Urinary bladder (tissue), 4 donors: ENCODE measurements around the gene TFAP2D. TPM values are rescaled to one million over a fixed set of nuclear protein-coding genes. Genes with fewer than 3 reads are reported as not detected.

Source experiments
- DNase-seq: peaks from one replicate; pipeline ENCODE4 v3.0.0-alpha.2; 2015; ENCODE audit errors: extremely low spot score
- H3K27ac ChIP-seq: one replicate; pipeline ENCODE4 v1.5.1; 2013; ENCODE audit warnings: low read depth, mild to moderate bottlenecking, moderate library complexity
- H3K36me3 ChIP-seq: one replicate; pipeline ENCODE4 v1.6.1; 2013; ENCODE audit warnings: mild to moderate bottlenecking, moderate library complexity; ENCODE audit not compliant: insufficient read depth
- H3K4me1 ChIP-seq: one replicate; pipeline ENCODE4 v1.6.1; 2013; ENCODE audit warnings: mild to moderate bottlenecking, moderate library complexity; ENCODE audit not compliant: insufficient read depth
- H3K4me3 ChIP-seq: one replicate; pipeline ENCODE4 v1.5.1; 2013; ENCODE audit warnings: low read depth, low read length
- WGBS: extraction: QIAGEN DNeasy Blood & Tissue Kit; methylation state at CpG from one replicate; pipeline ENCODE4 v1.1.7; 2013; 5-methylcytosine and 5-hydroxymethylcytosine counted together
- polyA plus RNA-seq: library from polyadenylated mRNA; stranded (reverse); fragments of 200-250 nt; gene quantifications from one replicate; pipeline ENCODE4 v1.2.3, GENCODE V29; 2013
- total RNA-seq: library from RNA; depleted of rRNA; stranded (reverse); fragments of >200 nt; gene quantifications from one replicate; pipeline ENCODE4 v1.2.3, GENCODE V29; 2014
- donor health status: healthy with polysubstance abuse.
- donor health status: healthy.

TFAP2D gene
- total and polyA plus RNA-seq, 2 donors, result not detected

DNA sequence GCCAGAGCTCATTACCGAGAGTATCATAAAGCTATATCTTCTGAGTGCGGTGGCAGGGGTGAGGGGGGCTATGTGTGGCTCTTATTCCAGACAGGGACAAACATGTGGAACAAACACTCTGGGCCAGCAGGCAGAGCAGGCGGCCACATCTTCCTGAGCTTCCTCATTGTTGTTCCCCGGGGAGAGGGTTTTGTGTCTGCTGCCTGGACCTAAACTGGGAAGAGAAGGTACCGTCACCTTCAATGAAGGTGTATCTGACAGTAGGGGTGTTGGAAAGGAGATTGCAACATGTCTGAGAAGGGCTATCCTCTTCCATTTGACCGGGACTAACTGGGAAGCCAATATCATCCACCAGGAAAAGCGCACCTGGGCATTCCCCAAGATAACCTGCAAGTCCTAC is 1.6 kb upstream of the TFAP2D start:
- 10% methylated on average over 7 of the region's 7 CpGs for WGBS
- Histone ChIP-seq H3K4me1 (no peaks in the 10 kb centered on the region), H3K36me3 (no peaks in the 10 kb centered on the region), H3K27ac (no peak overlapping the region), H3K4me3 (no peak overlapping the region)
- no peak for DNase-seq

- 0% methylated on average over 2 of the region's 2 CpGs for WGBS
- Histone ChIP-seq H3K4me1 (no peaks in the 10 kb centered on the region), H3K36me3 (no peaks in the 10 kb centered on the region), H3K27ac (no peak overlapping the region), H3K4me3 (no peak overlapping the region)
- DNase-seq, result no peak
Observed at GRCh38 chr6:50712291-50712690, 1.0 kb upstream of the TFAP2D start.

DNA sequence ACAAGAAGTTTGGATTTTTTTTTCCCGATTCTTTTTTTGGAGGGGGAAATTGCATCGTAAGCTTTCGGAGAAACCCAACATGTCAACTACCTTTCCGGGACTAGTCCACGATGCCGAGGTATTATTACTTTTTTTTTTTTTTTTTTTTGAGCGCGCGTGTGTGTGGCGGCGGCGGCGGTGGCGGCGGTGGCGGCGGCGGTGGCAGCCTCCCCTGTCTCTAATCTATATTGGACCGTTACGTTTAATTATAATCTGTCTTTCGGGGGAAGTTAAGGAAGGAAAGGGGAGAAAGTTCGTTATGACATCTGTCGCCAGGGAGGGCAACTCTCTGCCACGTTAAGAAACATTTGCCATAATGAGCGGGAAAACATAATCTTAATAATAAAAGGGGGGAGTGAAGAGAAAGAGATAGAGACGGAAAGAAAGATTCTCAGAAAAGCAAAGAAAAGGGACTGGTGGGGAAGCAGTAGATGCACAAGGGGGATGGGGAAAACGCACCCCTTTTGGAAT is 706 bp downstream of the TFAP2D start:
- no peaks in the 10 kb centered on the region for H3K36me3 ChIP-seq
- H3K4me1 ChIP-seq, result no peaks in the 10 kb centered on the region
- WGBS, result 1% methylated on average over 27 of the region's 27 CpGs
- no peak overlapping the region for H3K27ac ChIP-seq
- no peak for DNase-seq
- H3K4me3 ChIP-seq, result no peak overlapping the region

DNA sequence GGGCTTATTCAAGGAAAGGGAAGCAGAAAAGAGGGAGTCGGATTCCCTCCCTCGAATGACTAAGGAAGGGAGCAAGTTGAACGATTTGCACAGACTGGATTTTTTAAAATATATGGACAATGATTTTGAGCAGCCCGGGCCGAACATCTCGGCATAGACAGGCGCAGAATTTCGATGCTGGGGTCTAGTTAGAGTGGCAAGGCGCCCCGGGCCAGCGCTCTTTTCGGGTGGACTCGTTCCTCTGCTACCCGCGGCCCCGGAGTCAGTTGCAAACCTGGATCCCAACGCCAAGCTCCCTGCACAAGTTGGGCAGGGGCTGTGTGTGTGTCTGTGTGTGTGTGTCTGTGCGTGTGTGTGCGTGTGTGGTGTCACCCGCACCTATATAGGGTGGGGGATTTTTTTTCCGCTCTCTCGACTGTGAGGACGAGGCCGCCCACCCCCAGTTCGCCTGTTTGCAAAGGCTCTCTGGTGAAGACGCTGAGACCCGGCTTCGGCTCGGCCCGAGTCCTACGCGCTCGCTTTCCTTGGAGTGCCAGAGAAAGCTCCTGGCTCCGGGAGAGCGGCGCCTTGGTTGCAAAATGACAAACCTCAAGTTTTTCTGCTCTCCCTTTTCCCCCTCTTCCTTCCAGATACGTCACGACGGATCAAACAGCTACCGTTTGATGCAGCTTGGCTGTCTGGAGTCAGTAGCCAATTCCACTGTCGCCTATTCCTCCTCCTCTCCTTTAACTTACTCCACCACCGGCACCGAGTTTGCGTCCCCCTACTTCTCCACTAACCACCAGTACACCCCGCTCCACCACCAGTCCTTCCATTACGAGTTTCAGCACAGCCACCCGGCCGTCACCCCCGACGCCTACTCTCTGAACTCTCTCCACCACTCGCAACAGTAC is 1.4 kb downstream of the TFAP2D start:
- 1% methylated on average over 51 of the region's 51 CpGs for WGBS
- Histone ChIP-seq H3K36me3 (no peaks in the 10 kb centered on the region), H3K4me1 (no peaks in the 10 kb centered on the region), H3K4me3 (no peak overlapping the region), H3K27ac (no peak overlapping the region)
- DNase-seq, result no peak

DNA sequence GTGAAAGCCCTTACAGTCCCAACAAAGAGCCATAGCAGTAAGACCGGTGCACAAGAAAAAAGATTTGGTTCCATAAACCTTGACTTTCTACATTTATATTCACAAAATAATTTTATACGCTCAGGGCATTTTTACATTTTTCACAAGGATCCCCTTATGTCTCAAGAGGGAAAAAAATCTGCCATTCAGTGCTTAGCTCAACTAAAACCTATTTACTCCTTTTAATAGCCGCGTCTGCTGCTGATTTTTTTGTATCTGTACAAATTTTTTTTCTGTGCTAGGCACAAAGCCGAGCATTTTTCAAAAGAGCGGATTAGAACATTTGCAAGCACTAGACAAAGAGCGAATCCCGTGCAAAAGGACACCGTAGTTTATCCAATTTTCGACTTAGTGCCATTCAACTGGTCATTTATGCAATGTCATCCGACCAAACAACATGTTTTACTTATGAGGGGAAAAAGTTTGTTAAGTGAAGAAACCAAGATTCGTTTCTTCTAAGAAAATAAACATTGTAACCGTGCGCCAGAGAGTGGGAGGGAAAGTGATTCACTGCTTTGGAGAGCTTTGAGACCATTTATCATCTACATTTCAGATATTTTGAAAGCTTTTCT is 3.7 kb downstream of the TFAP2D start:
- no peak overlapping the region for H3K27ac ChIP-seq

DNA sequence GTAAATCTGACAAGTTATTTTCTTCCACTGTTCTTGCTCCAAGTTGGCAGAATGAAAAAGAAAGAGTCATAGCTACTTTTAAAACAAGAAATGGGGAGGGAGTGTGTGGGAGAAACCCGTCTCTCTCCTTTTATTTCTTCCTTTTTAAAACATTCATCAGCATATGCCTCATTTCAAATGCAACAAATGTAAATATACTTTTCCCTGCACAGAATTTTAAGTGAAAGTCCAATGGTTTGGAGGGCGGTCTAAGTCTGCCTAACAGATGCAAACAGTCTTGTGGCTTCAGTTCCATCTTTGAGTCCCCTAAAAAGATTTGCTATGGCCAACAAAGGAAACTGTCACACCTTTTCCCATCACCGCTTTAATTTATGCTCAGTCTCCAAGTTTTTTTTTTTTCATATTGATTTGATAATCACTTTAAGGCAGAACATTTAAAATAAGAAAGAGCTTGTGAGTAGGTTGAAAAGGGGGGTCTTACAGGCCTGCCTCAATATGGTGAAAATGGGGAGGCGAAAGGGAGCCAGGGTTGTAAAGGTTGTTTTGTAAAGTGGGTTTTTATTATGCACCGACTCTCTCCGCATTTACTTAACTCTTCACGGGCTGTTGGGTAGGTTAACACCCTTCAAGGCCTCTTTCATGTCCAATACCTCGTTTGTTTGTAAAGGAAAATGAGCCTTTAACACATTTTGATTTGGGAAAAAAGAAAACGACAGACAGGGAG is 4.6 kb downstream of the TFAP2D start:
- no peak for DNase-seq
- Histone ChIP-seq H3K27ac (no peak overlapping the region), H3K36me3 (no peaks in the 10 kb centered on the region), H3K4me1 (no peaks in the 10 kb centered on the region), H3K4me3 (no peak overlapping the region)
- 2% methylated on average over 9 of the region's 9 CpGs for WGBS

More for the DNA sequence above, 3.7 kb downstream of the TFAP2D start:
- no peaks in the 10 kb centered on the region for H3K36me3 ChIP-seq
- DNase-seq, result no peak
- WGBS, result 3% methylated on average over 14 of the region's 14 CpGs
- no peaks in the 10 kb centered on the region for H3K4me1 ChIP-seq
- no peak overlapping the region for H3K4me3 ChIP-seq

GRCh38 chr6:50718566-50718965 is 5.2 kb downstream of the TFAP2D start:
- no peaks in the 10 kb centered on the region for H3K4me1 ChIP-seq
- no peak overlapping the region for H3K4me3 ChIP-seq
- H3K36me3 ChIP-seq, result no peaks in the 10 kb centered on the region
- no peak overlapping the region for H3K27ac ChIP-seq
- 12% methylated on average over 2 of the region's 2 CpGs for WGBS
- DNase-seq, result no peak

DNA sequence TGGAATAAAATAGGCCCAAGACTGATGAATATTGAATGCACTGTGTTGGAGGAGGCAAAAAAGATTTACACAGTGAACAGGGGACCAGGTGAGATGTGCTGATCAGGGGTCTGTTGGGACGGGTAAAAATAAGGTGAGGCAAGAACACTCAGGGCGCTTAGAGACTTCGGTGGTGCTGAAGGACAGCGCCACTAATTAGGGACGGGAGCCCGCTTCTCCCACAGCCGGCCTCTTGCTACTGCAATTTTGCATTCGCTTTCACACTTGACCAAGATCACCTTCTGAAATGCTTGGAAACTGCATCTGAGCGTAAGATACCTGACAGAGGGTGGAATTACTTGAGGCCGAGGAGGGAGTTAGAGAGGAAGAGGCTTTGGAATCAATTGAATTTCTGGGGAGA is 7.3 kb downstream of the TFAP2D start:
- WGBS, result 3% methylated on average over 10 of the region's 10 CpGs
- H3K4me1 ChIP-seq, result no peaks in the 10 kb centered on the region
- no peak overlapping the region for H3K4me3 ChIP-seq
- H3K36me3 ChIP-seq, result no peaks in the 10 kb centered on the region
- DNase-seq, result no peak
- no peak overlapping the region for H3K27ac ChIP-seq

DNA sequence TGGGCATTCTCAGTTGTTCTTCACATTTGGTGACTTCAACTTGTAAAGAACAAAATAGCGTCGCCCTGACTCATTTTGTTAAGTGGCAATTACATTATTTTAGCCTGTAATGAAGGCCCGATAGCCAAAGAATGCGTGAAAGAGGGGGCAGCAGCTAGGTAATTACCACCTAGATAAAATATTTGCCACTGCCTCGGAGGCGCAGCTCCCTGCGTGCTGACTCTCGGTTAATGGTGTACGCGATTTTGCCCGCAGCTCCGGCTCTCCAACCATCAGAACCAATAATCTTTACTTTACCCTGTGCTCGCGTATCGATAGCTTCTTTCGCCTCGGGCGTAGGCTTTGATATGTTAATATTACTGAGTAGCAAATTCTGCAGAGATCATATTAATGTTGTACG is 8.7 kb downstream of the TFAP2D start:
- WGBS, result 2% methylated on average over 19 of the region's 19 CpGs

GRCh38 chr6:50722829-50723554 is 9.7 kb downstream of the TFAP2D start:
- WGBS, result 3% methylated on average over 24 of the region's 24 CpGs
- H3K4me3 ChIP-seq, result no peak overlapping the region
- H3K36me3 ChIP-seq, result no peaks in the 10 kb centered on the region
- no peaks in the 10 kb centered on the region for H3K4me1 ChIP-seq
- no peak for DNase-seq
- H3K27ac ChIP-seq, result no peak overlapping the region

More for the DNA sequence above, 8.7 kb downstream of the TFAP2D start:
- Histone ChIP-seq H3K4me3 (no peak overlapping the region), H3K4me1 (no peaks in the 10 kb centered on the region), H3K36me3 (no peaks in the 10 kb centered on the region), H3K27ac (no peak overlapping the region)
- DNase-seq, result no peak

DNA sequence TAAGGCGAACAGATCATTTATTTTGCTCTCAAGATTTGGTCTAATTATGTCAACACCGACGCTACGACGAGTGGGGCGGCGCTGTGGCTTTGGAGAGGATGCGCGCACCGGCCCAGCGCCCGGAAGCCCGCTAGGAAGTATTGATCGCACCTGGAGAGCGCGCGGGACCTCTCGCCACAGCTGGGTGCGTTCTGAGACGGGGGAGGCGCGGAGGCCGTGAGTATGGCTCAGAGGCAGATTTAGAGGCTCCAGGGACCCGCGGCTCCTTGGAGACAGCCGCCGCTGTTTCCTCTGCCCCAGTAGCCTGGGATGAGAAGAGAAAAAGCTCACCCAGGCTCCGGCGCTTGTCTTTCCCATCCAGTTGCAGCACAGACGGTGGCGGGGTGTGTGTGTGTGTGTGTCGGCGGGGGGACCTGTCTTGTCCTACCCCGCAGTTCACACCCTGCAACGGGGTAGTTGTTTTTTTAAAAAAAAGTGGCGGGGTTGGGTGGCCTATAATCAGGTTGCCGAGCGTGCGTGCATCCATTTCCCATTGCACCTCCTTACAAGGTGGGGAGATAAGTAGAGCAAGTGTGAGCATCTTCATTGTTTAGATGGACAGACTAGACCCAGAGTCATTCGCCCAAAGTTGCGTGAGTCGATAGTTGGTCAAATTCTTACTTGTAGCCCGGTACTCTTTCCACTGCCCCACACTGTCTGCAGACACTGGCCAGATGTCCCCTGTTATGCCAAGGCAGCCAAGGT is 11.2 kb downstream of the TFAP2D start:
- Histone ChIP-seq H3K4me1 (no peaks in the 10 kb centered on the region), H3K36me3 (no peaks in the 10 kb centered on the region), H3K27ac (no peak overlapping the region), H3K4me3 (no peak overlapping the region)
- 3% methylated on average over 43 of the region's 43 CpGs for WGBS
- DNase-seq, result no peak

DNA sequence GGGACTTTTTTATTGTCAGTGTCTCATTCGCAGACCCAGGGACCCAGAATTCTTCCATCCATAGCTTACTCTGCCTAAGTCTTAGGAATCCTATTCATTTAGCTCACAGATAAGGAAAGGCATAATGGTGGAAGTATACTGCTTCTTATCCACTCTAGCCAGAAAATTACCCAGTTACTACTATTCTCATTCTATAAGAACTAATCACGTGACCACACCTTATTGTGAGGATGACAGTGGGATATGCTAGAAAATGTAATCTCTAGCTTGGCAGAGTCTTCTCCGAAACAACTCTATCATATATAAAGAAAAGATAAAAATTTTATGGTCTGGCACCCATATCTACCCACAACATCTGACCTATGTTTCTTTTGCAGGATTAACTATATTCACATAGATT is 21.2 kb downstream of the TFAP2D start:
- Histone ChIP-seq H3K36me3 (no peaks in the 10 kb centered on the region), H3K4me3 (no peak overlapping the region), H3K27ac (no peak overlapping the region), H3K4me1 (no peaks in the 10 kb centered on the region)
- 45% methylated on average over 3 of the region's 3 CpGs for WGBS
- DNase-seq, result no peak

DNA sequence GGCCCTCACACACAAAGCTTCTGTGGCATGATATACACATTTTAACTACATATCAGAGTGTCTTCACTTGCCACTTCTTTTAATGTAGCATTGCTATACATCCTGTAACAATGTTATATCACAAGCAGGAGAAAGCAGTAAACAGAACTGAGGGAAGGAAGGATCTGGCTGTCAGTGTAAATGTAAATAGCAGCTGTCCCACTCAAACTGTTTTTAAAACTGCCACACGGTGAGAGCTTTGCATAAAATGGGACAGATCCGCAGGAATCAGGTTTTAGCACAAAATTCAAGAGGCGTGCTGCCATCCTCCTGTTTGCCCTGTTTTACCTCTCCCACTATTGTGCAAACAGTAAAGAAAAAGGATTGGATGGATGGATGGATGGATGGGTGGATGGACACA is 28.8 kb downstream of the TFAP2D start:
- no peak for DNase-seq
- no peaks in the 10 kb centered on the region for H3K36me3 ChIP-seq
- H3K27ac ChIP-seq, result no peak overlapping the region
- WGBS, result 43% methylated on average over 3 of the region's 3 CpGs
- H3K4me1 ChIP-seq, result no peaks in the 10 kb centered on the region
- no peak overlapping the region for H3K4me3 ChIP-seq
